ENCODE measurements around the gene TMEM53.

DNA sequence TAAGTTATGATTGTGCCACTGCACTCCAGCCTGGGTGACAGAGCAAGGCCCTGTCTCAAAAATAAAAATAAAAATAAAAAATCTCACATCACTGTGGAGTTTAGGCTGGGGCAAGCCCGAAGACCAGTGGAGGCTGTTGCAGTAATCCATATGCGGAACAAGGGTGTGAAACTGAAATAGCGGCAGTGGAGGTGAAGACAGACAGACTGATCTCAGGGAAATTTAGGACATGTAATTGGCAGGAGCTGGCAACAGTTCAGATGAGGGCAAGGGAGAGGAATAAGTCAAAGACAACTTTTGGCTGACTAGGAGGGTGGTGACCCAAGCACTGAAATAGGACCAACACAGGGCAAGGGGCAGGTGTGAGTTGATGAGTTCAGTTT is 8.6 kb upstream of the TMEM53 start:
- TF ChIP-seq, protein P1, sequence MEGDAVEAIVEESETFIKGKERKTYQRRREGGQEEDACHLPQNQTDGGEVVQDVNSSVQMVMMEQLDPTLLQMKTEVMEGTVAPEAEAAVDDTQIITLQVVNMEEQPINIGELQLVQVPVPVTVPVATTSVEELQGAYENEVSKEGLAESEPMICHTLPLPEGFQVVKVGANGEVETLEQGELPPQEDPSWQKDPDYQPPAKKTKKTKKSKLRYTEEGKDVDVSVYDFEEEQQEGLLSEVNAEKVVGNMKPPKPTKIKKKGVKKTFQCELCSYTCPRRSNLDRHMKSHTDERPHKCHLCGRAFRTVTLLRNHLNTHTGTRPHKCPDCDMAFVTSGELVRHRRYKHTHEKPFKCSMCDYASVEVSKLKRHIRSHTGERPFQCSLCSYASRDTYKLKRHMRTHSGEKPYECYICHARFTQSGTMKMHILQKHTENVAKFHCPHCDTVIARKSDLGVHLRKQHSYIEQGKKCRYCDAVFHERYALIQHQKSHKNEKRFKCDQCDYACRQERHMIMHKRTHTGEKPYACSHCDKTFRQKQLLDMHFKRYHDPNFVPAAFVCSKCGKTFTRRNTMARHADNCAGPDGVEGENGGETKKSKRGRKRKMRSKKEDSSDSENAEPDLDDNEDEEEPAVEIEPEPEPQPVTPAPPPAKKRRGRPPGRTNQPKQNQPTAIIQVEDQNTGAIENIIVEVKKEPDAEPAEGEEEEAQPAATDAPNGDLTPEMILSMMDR (IDR thresholded peaks at IDR 0.05; ENCODE audit: borderline replicate concordance, extremely low read depth, low read length, poor library complexity, severe bottlenecking) = no peak
- no peak for TF ChIP-seq EZH2 (IDR thresholded peaks at IDR 0.05; ENCODE audit: borderline replicate concordance, low read depth, low read length, severe bottlenecking)

Data from DND-41 (cell line).